ENCODE measurements around the gene PSMD13. TPM values are rescaled to one million over a fixed set of nuclear protein-coding genes. Genes with fewer than 3 reads are reported as not detected.

Gene PSMD13
- total and polyA plus RNA-seq, 3 experiments from 2014 or later: 218 to 237 (median 235) TPM

DNA sequence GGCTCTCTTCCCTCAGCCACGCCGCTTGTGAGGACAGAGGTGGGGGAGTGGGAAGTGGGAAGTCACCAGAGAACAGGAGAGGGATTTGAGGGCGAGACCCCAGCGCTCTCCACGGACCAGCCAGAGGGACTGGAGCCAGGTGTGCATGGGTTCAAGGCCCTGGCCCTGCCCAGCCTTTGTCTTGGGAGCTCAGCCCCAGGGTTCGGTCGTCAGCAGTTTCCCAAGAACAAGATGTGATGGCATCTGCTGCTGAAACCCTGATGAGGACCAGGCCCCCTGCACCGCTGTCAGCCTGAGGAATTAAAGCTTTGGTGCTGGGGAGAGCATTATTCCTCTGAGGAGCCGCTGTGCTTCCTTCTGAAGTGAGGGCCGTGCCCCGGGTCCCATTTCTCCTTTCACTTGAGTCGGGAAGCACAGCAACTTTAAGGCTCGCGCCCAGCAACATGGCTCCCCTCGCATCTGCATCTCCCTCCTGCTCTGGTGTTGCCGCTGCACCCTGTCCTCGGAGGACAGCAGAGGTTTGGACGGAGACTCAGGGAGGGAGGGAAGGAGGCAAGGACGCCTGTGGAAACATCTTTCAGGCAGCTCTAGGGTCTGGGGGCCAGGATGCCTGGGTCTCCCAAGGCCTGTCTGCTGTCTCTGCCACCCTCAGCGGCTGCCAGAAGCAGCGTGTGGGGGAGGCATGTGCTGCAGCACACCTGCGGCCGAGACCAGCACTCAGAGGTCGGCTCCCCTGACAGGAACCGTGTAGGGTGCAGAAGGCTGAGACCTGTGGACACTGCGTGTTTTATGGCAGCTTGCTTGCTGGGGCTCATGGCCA lies 58.8 kb downstream of the PSMD13 start:
- DNase-seq: peak in 1 of 5 donors; percentile 44

DNA sequence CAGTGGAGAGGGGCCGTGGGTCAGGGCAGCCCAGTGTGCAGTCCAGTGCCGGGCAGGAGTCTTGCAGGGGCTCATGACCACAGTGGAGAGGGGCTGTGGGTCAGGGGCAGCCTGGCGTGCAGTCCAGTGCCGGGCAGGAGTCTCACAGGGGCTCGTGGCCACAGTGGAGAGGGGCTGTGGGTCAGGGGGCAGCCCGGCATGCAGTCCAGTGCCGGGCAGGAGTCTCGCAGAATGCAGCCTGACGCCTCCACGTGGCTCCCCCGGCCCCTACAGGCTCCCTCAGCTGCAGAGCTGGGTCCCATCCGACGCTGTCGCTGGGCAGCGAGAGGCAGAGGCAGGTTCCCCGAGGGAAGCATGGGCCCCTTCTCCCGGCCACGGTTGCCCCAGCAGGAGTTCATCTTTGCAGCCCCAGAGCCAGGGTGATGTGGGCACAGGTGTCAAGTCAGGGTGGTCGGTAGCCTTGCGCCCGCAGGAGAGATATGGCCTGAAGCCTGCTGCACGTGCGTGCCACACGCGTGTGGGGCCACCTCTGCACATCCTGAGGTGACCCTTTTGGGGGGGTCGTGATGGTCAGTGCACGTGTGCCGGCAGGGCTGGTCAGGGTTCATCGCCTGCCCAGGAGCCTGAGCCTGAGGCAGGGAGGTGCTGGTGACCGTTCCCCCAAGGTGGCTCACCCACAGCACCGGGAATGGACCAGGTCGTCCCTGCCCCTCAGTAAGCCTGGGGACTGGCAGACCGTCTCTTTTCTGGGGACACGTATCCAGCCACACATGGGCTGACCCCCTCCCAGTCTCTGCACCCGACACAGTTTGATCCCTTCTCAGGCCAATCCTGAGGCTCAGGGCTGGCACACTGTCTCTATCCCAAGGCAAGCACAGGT lies 59.6 kb downstream of the PSMD13 start:
- peaks cover 0 to 5% of the 10 kb centered on the region in 2 donors for H3K27me3 Mint-ChIP-seq
- peak overlapping the region in 1 of 7 donors; percentile 61 for H3K4me3 Mint-ChIP-seq
- no peaks in the 10 kb centered on the region for H3K9me3 Mint-ChIP-seq
- H3K27me3 ChIP-seq (ENCODE audit: insufficient read depth, low read length, poor library complexity, severe bottlenecking): no peaks in the 10 kb centered on the region
- no peaks in the 10 kb centered on the region for H3K9me3 ChIP-seq (ENCODE audit: low read length)
- no peaks in the 10 kb centered on the region for H3K36me3 ChIP-seq (ENCODE audit: insufficient read depth, low read length)
- H3K27ac ChIP-seq (ENCODE audit: low read depth, low read length): no peak overlapping the region
- peaks cover 20% of the 10 kb centered on the region for H3K4me1 ChIP-seq (ENCODE audit: insufficient read depth, low read length)
- POLR2A ChIA-PET: interaction anchor here (0.8 to 1.7 kb wide), 3 partner anchors 11 to 29 kb away, joined by 4 read pairs; partner anchors contain the start of gene NLRP6
- H3K36me3 Mint-ChIP-seq: peaks cover 0 to 34% (median 0%) of the 10 kb centered on the region in 3 donors
- DNase-seq: peak in 1 of 5 donors; percentile 45
- CTCF ChIA-PET: interaction anchor here (1.1 to 1.4 kb wide), 2 partner anchors 8 to 16 kb away, joined by 3 to 4 read pairs; no protein-coding TSS in a partner anchor
- H3K4me3 ChIP-seq (ENCODE audit: low read length): no peak overlapping the region
- H3K4me1 Mint-ChIP-seq: peaks cover 16 to 31% (median 19%) of the 10 kb centered on the region in 3 donors
- H3K27ac Mint-ChIP-seq: peak overlapping the region in 2 of 8 donors; percentile 74 to 79

More for the DNA sequence above, 58.8 kb downstream of the PSMD13 start:
- no peak overlapping the region for H3K4me3 ChIP-seq (ENCODE audit: low read length)
- ChIA-PET POLR2A (interaction anchor here (0.8 to 1.7 kb wide), 3 partner anchors 11 to 28 kb away, joined by 4 read pairs; partner anchors contain the start of gene NLRP6), CTCF (interaction anchor here (1.1 to 2.7 kb wide), 4 partner anchors 9 to 45 kb away, joined by 3 to 8 read pairs (median 4); no protein-coding TSS in a partner anchor)
- Mint-ChIP-seq H3K9me3 (no peaks in the 10 kb centered on the region), H3K36me3 (peaks cover 0 to 40% (median 0%) of the 10 kb centered on the region in 3 donors), H3K4me3 (no peak overlapping the region), H3K4me1 (peaks cover 23 to 39% (median 25%) of the 10 kb centered on the region in 3 donors), H3K27me3 (peaks cover 0 to 4% of the 10 kb centered on the region in 2 donors), H3K27ac (peak overlapping the region in 3 of 8 donors; percentile 17 to 68 (median 47))
- no peak overlapping the region for H3K27ac ChIP-seq (ENCODE audit: low read depth, low read length)
- no peaks in the 10 kb centered on the region for H3K27me3 ChIP-seq (ENCODE audit: insufficient read depth, low read length, poor library complexity, severe bottlenecking)
- no peaks in the 10 kb centered on the region for H3K9me3 ChIP-seq (ENCODE audit: low read length)
- H3K36me3 ChIP-seq (ENCODE audit: insufficient read depth, low read length): no peaks in the 10 kb centered on the region
- peaks cover 22% of the 10 kb centered on the region for H3K4me1 ChIP-seq (ENCODE audit: insufficient read depth, low read length)

GRCh38 chr11:297051-297585 lies 60.3 kb downstream of the PSMD13 start:
- no peaks in the 10 kb centered on the region for H3K9me3 ChIP-seq (ENCODE audit: low read length)
- ChIA-PET POLR2A (no interaction called here), CTCF (no interaction called here)
- H3K27me3 Mint-ChIP-seq: peaks cover 0 to 5% of the 10 kb centered on the region in 2 donors
- H3K9me3 Mint-ChIP-seq: no peaks in the 10 kb centered on the region
- peaks cover 20% of the 10 kb centered on the region for H3K4me1 ChIP-seq (ENCODE audit: insufficient read depth, low read length)
- H3K27ac ChIP-seq (ENCODE audit: low read depth, low read length): no peak overlapping the region
- H3K4me3 Mint-ChIP-seq: peak overlapping the region; percentile 14 to 75 (median 39)
- H3K36me3 Mint-ChIP-seq: peaks cover 0 to 30% (median 0%) of the 10 kb centered on the region in 3 donors
- no peaks in the 10 kb centered on the region for H3K36me3 ChIP-seq (ENCODE audit: insufficient read depth, low read length)
- no peak overlapping the region for H3K4me3 ChIP-seq (ENCODE audit: low read length)
- H3K4me1 Mint-ChIP-seq: peaks cover 15 to 29% (median 18%) of the 10 kb centered on the region in 3 donors
- DNase-seq: peak in 1 of 5 donors; percentile 46
- H3K27ac Mint-ChIP-seq: peak overlapping the region in 7 of 8 donors; percentile 40 to 95 (median 74)
- H3K27me3 ChIP-seq (ENCODE audit: insufficient read depth, low read length, poor library complexity, severe bottlenecking): no peaks in the 10 kb centered on the region

DNA sequence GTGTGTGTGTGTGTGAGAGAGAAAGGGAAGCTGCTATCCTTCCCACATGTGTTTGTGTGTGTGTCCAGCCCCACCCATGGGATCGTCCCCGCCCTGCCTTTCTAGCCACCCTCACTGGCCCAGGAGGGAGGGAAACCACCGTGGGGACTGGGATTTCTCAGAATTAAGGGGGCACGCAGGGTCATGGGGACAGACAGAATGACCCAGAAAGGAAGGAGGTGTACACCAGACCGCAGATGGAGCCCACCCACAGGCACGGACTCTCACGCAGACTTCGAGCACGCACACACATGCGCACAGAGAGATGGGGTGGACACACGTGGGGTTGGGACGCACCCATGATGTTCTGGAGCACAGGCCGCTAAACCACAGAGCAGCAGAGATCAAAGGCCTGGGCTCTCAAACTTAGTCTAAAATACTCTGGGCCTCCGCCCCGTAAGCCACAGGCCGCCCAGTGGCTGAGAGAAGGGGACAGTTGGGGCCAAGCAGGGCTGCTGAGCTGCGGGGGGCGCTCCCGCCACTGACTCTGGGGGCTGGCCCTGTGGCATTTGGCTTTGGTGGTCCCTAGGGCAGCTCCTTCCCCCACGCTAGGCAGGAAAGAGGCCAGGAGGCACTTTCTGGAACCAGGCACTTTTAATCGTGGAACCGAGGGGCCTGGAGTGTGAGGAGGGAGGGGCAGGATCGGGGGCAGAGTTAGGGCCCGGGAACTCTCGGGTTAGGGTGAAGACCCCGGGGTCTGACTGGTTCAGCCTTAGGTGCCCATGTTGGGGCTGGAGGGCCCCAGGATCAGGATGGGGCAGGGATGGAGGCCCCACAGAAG lies 61.0 kb downstream of the PSMD13 start:
- Mint-ChIP-seq H3K4me3 (peak overlapping the region; percentile 14 to 75 (median 44)), H3K27me3 (peaks cover 0 to 5% of the 10 kb centered on the region in 2 donors), H3K36me3 (peaks cover 0 to 26% (median 0%) of the 10 kb centered on the region in 3 donors), H3K4me1 (peaks cover 19 to 33% (median 20%) of the 10 kb centered on the region in 3 donors), H3K9me3 (no peaks in the 10 kb centered on the region), H3K27ac (peak overlapping the region; percentile 47 to 95 (median 73))
- DNase-seq: peak in 2 of 5 donors; percentile 36 to 64
- no peaks in the 10 kb centered on the region for H3K27me3 ChIP-seq (ENCODE audit: insufficient read depth, low read length, poor library complexity, severe bottlenecking)
- peaks cover 20% of the 10 kb centered on the region for H3K4me1 ChIP-seq (ENCODE audit: insufficient read depth, low read length)
- CTCF ChIA-PET: no interaction called here
- H3K4me3 ChIP-seq (ENCODE audit: low read length): no peak overlapping the region
- H3K36me3 ChIP-seq (ENCODE audit: insufficient read depth, low read length): no peaks in the 10 kb centered on the region
- POLR2A ChIA-PET: interaction anchor here (1.8 kb wide), 1 partner anchor 8 kb away, joined by 9 read pairs; the partner anchor contains the start of gene PGGHG
- H3K9me3 ChIP-seq (ENCODE audit: low read length): no peaks in the 10 kb centered on the region
- peak overlapping the region; percentile 24 for H3K27ac ChIP-seq (ENCODE audit: low read depth, low read length)

- CTCF ChIA-PET: interaction anchor here (1.8 to 2.1 kb wide), 2 partner anchors 18 to 48 kb away, joined by 5 to 11 read pairs; no protein-coding TSS in a partner anchor
- H3K9me3 ChIP-seq (ENCODE audit: low read length): no peaks in the 10 kb centered on the region
- Mint-ChIP-seq H3K9me3 (no peaks in the 10 kb centered on the region), H3K4me1 (peaks cover 22 to 37% (median 23%) of the 10 kb centered on the region in 3 donors), H3K4me3 (no peak overlapping the region), H3K36me3 (peaks cover 0 to 20% (median 0%) of the 10 kb centered on the region in 3 donors), H3K27me3 (peaks cover 0 to 5% of the 10 kb centered on the region in 2 donors), H3K27ac (no peak overlapping the region)
- DNase-seq: peak in 1 of 5 donors; percentile 47
- peak overlapping the region; percentile 24 for H3K27ac ChIP-seq (ENCODE audit: low read depth, low read length)
- no peaks in the 10 kb centered on the region for H3K36me3 ChIP-seq (ENCODE audit: insufficient read depth, low read length)
- peaks cover 20% of the 10 kb centered on the region for H3K4me1 ChIP-seq (ENCODE audit: insufficient read depth, low read length)
- POLR2A ChIA-PET: interaction anchor here (0.7 to 1.8 kb wide), 2 partner anchors 9 to 91 kb away, joined by 3 to 9 read pairs; partner anchors contain the start of genes BET1L and PGGHG
- no peaks in the 10 kb centered on the region for H3K27me3 ChIP-seq (ENCODE audit: insufficient read depth, low read length, poor library complexity, severe bottlenecking)
- H3K4me3 ChIP-seq (ENCODE audit: low read length): no peak overlapping the region
Observed at GRCh38 chr11:298406-299065, 61.8 kb downstream of the PSMD13 start.

- H3K27me3 Mint-ChIP-seq: peaks cover 0 to 5% of the 10 kb centered on the region in 2 donors
- H3K4me3 Mint-ChIP-seq: no peak within 1 kb of the TSS
- Histone ChIP-seq H3K9me3 (ENCODE audit: low read length) (no peaks in the 10 kb centered on the region), H3K27ac (ENCODE audit: low read depth, low read length) (peak within 1 kb of the TSS; percentile 24), H3K27me3 (ENCODE audit: insufficient read depth, low read length, poor library complexity, severe bottlenecking) (no peaks in the 10 kb centered on the region), H3K4me3 (ENCODE audit: low read length) (no peak within 1 kb of the TSS), H3K4me1 (ENCODE audit: insufficient read depth, low read length) (peaks cover 20% of the 10 kb centered on the region), H3K36me3 (ENCODE audit: insufficient read depth, low read length) (no peaks in the 10 kb centered on the region)
- ChIA-PET POLR2A (interaction anchor here (0.7 to 1.8 kb wide), 2 partner anchors 10 to 92 kb away, joined by 3 to 9 read pairs; partner anchors contain the start of genes BET1L and PGGHG), CTCF (interaction anchor here (1.8 to 2.2 kb wide), 3 partner anchors 18 to 49 kb away, joined by 5 to 11 read pairs (median 7); no protein-coding TSS in a partner anchor)
- peaks cover 0 to 12% (median 0%) of the 10 kb centered on the region in 3 donors for H3K36me3 Mint-ChIP-seq
- H3K27ac Mint-ChIP-seq: peak within 1 kb of the TSS in 2 of 8 donors; percentile 0 to 63
- peak in 1 of 5 donors; percentile 49 for DNase-seq
- H3K4me1 Mint-ChIP-seq: peaks cover 22 to 41% (median 23%) of the 10 kb centered on the region in 3 donors
- no peaks in the 10 kb centered on the region for H3K9me3 Mint-ChIP-seq
Observed at GRCh38 chr11:299081-299891, 62.5 kb downstream of the PSMD13 start, which contains the start of gene IFITM5. IFITM5 (minus strand) TSS chr11:299526; CDS start chr11:299490, 36 bp downstream.

Data from CD8-positive, alpha-beta memory T cell (primary cell).